ENCODE data around the gene PGBD4. TPM values are rescaled to one million over a fixed set of nuclear protein-coding genes. Genes with fewer than 3 reads are reported as not detected.
A peak's percentile ranks its signal among the peaks of the same experiment; 100 is the strongest.

The PGBD4 gene
- total and polyA plus RNA-seq, 2 of the 13 experiments (the other 11 are each of a cell fraction or from before 2014, with no cell fraction given): 1.4 to 1.7 TPM

GRCh38 chr15:34154725-34155204, 52.9 kb downstream of the PGBD4 start:
- Histone ChIP-seq H2AFZ (ENCODE audit: low read length) (no peak overlapping the region), H3K79me2 (ENCODE audit: insufficient read depth, low read length) (no peaks in the 10 kb centered on the region), H4K20me1 (ENCODE audit: insufficient read depth, low read length) (no peaks in the 10 kb centered on the region), H3K4me1 (ENCODE audit: insufficient read depth, low read length) (peaks cover 18% of the 10 kb centered on the region), H3K4me3 (replicated peaks in 1 of 3; ENCODE audit: insufficient read depth in 1 of 3, low read depth in 2 of 3, low read length in 3 of 3) (no peak overlapping the region), H3K27me3 (ENCODE audit: control insufficient read depth in 1 of 2, insufficient read depth in 2 of 2, low read length in 2 of 2) (no peaks in the 10 kb centered on the region), H3K9me3 (ENCODE audit: low read length) (peaks cover 16% of the 10 kb centered on the region; the same call in 1 of the 2 replicates), H3K36me3 (replicated peaks in 1 of 2; ENCODE audit: control insufficient read depth in 1 of 2, insufficient read depth in 2 of 2, low read length in 2 of 2) (peaks cover 1 to 43% of the 10 kb centered on the region in 2 experiments; a peak in 3 of 5 replicates), H3K9ac (ENCODE audit: insufficient read depth, low read depth, low read length) (no peak overlapping the region), H3K4me2 (ENCODE audit: low read depth, low read length) (no peak overlapping the region), H3K27ac (ENCODE audit: extremely low read length, insufficient read depth, low read length) (no peak overlapping the region)
- POLR2A ChIA-PET: no interaction called here
- TF ChIP-seq ARID3A (IDR thresholded peaks at IDR 0.05; ENCODE audit: low read depth, low read length) (no peak), ZNF556 (CRISPR knock-in tag; IDR thresholded peaks at IDR 0.05; ENCODE audit: borderline replicate concordance) (no peak), ZNF607 (CRISPR knock-in tag; IDR thresholded peaks at IDR 0.05; ENCODE audit: borderline replicate concordance) (no peak), XBP1 (CRISPR knock-in tag; IDR thresholded peaks at IDR 0.05) (no peak), ZNF562 (CRISPR knock-in tag; IDR thresholded peaks at IDR 0.05; ENCODE audit: borderline replicate concordance) (peak; percentile 81; the same call in 1 of the 2 replicates), FOSL2 (CRISPR knock-in tag; IDR thresholded peaks at IDR 0.05) (peak; percentile 55), ZBTB33 (CRISPR knock-in tag; IDR thresholded peaks at IDR 0.05) (peak; percentile 74; the same call in 1 of the 2 replicates)
- BruUV-seq (replicated peaks): no TSS peak
- FAIRE-seq (no peak), ATAC-seq (no peak), DNase-seq (ENCODE audit: low spot score) (no peak)
- in situ Hi-C loops (cut with HindIII; ENCODE audit: extremely low pct_ligation_motif_present, low pct_unique_long_range_greater_than_20kb) (no loop called here), intact Hi-C loops (cut with micrococcal nuclease; ENCODE audit: unreplicated experiment) (no loop called here)
- CTCF ChIA-PET (ENCODE audit: low intra/inter-chr PET ratio, low total read pairs): no interaction called here
- WGBS (ENCODE audit: low lambda C conversion rate): 97% methylated on average over 7 of the region's 7 CpGs

Data from HepG2 (cell line).